ENCODE measurements around the gene POLR3H.

POLR3H gene

GRCh38 chr22:41479671-41480396 is 64.4 kb downstream of the POLR3H start:
- TF ChIP-seq CTCF (IDR thresholded peaks at IDR 0.05; ENCODE audit: low read depth, low read length, missing control alignments), result no peak
- no peak for DNase-seq (ENCODE audit: low read depth)
- H3K4me3 ChIP-seq (ENCODE audit: low read depth, low read length), result no peak overlapping the region

- TF ChIP-seq CTCF (IDR thresholded peaks at IDR 0.05; ENCODE audit: low read depth, low read length, missing control alignments), result no peak
- DNase-seq (ENCODE audit: low read depth), result no peak
- no peak overlapping the region for H3K4me3 ChIP-seq (ENCODE audit: low read depth, low read length)
Measured at GRCh38 chr22:41478891-41479521, 65.3 kb downstream of the POLR3H start.

GRCh38 chr22:41478473-41478872 is 65.8 kb downstream of the POLR3H start:
- no peak for DNase-seq (ENCODE audit: low read depth)
- no peak overlapping the region for H3K4me3 ChIP-seq (ENCODE audit: low read depth, low read length)
- no peak for TF ChIP-seq CTCF (IDR thresholded peaks at IDR 0.05; ENCODE audit: low read depth, low read length, missing control alignments)

Measured in GM12864 (cell line).